ENCODE measurements around the gene ZNF217.
A peak's percentile ranks its signal among the peaks of the same experiment; 100 is the strongest.
"Not testable (repeated sequence)": the region's sequence is repeated elsewhere in the genome, so short reads cannot be mapped to it uniquely, and the experiment has no call there.

The ZNF217 gene

DNA sequence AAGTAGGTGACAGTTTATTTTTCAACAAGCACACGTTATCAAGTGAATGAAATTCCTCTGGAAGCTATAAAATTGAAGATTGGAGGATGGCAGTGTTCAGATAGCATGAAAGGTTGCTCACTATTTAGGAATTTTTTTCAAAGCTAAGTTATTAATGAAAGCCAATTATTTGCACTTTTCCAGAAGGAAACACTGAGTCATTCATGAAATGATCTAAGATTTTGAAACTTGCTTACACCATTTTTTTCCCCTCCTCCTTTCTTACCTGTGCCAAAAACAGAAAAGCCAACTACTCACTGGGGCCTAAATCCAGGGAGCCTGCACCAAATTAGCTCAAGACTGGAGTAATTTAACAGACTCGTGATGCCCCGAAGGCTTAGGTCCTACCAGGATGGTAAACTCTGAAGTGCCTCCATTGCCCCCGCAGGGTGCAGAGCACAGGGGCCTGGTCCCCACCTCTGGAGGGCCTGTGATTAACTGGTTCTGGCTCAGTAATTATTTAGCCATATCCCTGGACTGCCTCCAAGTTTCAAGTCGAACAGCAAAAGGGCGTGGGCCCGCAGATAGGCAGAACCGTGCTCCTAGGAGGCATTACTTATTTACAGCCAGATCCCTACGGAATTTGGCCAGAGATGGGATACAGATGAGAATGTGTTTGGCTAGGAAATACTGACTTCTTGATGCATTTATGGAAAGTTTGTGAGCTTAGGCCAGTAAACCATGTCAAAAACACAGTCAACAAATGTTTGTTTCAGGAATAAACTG lies 28.0 kb upstream of the ZNF217 start:
- DNase-seq (ENCODE audit: low read depth), result peak; percentile 98

DNA sequence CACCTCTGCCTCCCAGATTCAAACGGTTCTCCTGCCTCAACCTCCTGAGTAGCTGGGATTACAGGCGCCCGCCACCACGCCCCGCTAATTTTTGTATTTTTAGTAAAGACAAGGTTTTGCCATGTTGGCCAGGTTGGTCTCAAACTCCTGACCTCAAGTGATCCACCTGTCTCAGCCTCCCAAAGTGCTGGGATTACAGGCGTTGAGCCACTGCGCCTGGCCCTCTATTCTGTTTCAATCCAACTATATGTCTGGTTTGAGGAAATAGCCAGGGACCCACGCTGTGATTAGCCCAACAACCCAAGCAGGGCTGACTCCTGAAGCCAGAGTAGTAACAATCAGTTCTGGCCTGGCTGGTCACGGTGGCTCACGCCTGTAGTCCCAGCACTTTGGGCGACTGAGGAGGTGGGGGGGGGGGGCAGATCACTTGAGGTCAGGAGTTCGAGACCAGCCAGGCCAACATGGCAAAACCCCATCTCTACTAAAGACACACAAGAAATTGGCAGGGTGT lies 24.9 kb upstream of the ZNF217 start:
- DNase-seq (ENCODE audit: low read depth), result not testable (repeated sequence)

DNA sequence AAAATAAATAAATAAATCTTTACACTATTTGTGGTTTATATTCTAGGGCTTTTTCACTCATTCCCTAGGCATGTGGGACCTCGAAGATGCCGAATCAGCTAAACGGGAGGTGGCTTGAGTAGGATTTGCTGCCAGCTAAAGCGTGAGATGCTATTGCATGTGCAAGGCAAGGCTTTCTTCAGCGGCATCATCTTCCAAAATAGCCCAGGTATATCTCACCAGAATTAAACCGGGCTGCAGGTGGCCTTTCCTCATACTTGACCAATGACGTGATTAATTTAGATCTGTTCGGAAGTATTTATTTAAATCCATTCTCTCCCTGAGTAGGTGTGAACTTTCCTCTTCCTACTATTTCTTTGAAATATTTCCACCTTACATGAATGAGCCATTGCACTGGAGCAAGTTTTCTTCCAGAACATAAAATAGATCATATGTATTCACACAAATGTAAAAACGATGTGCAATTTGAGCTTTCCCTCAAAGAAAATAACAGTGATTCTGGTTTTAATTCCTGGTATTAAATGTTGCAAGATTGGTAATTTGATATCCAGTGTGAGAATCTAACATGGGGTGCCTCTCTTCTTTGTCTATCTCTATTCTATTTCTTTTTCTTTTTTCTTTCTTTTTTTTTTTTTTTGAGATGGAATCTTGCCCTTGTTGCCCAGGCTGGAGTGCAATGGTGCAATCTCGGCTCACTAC lies 24.3 kb upstream of the ZNF217 start:
- peak; percentile 56 for DNase-seq (ENCODE audit: low read depth)

DNA sequence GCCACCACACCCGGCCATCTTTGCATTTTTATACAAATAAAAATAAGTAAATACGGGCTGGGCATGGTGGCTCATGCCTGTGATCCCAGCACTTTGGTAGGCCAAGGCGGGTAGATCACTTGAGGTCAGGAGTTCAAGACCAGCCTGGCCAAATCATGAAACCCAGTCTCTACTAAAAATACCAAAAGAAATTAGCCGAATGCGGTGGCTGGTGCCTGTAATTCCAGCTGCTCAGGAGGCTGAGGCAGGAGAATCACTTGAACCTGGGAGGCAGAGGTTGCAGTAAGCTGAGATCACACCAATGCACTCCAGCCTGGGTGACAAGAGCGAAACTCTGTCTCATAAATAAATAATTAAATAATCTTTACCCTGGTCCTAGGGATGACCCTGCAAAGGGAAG lies 22.9 kb upstream of the ZNF217 start:
- not testable (repeated sequence) for DNase-seq (ENCODE audit: low read depth)

DNA sequence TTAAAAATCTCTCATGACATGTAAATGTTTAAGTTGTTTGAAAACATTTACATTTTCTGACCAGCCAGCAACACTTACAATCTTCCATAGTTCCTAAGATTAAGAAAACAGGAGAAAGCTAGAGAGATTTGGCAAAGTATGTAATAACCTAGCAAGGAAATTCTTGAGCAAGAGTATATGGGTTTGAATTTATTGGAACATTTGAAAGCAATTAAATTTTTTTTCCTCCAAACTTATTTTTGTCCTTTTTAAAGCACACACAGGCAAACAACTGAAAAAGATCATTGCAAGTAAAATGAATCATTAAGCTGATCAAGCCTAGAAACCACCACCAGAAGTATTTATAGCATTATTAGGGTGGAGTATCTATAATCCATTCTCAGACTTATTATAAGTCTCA lies 20.1 kb upstream of the ZNF217 start:
- DNase-seq (ENCODE audit: low read depth), result peak; percentile 64

DNA sequence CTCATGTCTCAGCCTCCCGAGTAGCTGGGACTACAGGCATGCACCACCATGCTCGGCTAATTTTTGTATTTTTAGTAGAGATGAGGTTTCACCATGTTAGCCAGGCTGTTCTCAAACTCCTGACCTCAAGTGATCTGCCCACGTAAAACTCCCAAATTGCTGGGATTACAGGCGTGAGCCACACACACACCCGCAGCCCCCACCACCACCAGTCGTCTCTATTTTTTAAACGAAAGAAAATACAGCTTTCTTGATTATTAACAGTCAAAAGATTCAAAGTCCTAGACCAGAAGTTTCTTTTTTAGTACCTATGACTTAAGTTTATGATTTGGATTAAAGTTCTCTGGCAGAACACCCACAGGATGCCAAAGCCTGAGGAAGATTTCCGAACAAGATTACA lies 18.6 kb upstream of the ZNF217 start:
- DNase-seq (ENCODE audit: low read depth), result not testable (repeated sequence)

DNA sequence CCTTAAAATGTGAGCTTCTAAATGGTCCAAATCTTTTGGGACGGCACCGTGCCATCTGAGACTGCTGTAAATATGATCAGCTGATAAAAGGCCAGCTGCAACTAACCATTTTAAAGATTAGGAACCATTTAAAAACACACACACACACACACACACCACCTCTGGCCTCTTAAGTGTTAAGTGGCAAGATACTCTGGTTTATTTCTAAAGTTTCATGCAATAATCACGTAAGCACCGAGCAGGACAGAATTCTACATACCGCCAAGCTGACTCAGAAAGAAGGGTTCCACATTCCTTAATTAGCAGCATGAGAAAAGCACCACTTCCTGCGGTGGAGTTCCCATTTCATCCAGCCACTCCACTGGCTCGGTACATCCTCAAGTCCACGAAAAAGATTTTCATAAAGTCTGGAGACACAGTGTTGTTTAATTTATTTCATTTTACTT lies 17.8 kb upstream of the ZNF217 start:
- DNase-seq (ENCODE audit: low read depth), result peak; percentile 98

DNA sequence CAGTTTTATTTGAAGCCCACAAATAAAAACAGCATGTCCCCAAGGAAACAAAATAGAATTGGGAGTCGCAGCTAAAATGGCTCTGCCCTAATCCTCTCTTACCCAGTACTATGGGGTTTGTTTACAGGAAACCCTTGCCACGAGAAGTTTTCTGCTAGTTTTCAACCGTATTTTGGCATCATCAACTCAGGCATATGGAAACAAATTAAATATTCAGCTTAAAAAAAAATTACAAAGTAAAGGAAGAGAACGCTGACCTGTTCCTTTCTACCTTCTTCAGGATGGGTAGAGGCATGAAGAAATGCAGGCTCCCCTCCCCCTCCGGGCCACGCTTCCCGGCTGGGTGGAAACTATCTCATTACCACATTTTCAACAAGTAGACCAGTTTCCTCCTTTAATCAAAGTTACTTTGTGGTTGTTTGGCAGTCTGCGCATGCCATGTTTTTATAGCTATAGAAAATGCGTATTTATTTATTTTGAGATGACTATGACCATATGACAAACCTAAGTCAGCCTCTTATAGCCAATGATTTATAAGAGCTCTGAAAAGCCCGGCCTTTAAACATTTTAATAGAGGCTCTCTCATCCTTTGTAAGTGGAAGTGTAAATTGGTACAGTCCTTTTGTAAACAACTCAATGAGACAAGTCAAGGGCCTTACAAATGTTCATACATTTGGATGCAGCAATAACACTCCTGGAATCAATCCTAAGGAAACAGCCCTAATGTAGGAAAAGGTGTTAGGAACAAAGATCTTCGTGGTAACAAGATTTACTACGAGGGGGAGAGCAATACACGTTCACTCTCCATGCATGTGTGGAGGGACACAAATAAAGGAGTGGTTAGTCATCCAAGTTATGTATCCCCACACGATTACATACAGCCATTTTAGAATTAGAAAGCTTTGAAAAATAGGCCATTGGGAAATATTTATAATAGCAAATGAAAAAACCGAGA lies 16.1 kb upstream of the ZNF217 start:
- peak; percentile 46 for DNase-seq (ENCODE audit: low read depth)

DNA sequence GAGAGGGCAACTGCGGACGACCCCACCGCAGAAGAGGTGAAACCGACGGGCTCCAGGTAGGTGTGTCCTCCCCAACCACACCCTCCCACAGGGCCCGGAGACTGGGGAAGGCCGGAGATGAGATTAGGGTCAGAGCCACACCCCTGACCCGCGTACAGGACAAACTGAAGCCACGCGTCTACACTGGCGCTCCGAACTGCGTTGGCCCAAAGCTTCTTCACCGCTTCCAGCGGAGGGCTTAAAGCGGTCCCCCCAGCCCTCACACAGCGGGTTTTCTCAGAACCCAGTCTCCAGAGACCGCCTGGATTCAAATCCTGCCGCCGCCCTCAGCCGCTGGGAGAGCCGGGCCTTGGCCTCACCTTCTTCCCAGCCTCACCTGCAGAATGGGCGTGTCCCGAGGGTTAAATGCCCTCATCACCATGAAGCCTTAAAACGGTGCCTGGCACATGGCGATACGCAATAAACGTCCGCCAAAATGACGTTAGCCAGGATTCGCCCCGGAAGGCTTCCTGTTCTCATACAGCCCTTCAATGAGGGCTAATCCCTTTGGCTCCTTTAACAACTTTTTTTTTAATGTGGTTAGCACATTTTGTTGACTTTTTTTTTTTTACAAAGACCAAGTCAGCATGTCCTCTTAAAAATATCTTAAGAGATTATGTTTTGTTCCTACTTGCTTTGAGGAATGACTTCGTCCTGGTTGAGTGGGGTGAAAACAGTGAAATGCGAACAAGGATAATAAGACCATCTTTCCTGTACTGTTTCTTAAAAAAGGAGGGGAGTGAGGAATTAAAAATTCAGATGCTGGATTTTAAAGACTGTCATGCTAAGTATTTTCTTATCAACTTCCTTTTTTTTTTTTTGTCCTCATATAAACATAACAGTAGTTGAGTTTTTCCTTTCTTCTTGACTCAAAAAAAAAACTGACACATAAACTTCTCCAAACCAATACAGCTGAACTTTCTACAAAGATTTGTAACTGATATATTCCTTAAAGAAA lies 15.1 kb upstream of the ZNF217 start:
- DNase-seq (ENCODE audit: low read depth), result no peak

DNA sequence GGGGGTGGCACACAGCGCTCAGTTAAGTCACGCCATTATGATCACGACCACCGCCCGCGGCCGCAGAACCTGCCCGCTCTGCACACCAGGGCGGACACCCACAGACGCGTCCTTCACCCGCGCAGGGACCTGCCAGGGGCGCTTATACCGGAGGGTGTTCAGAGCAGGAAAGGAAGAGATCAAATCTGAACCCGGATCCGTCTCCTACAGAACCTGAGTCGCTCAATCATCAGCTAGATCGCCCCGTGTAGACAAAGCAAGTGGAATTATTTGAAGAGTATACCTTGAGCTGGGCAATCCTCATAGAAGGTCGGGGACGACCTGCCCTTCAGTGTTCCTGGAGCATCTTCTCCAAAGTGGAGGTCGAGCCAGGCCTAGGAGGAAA lies 14.4 kb upstream of the ZNF217 start:
- no peak for DNase-seq (ENCODE audit: low read depth)

DNA sequence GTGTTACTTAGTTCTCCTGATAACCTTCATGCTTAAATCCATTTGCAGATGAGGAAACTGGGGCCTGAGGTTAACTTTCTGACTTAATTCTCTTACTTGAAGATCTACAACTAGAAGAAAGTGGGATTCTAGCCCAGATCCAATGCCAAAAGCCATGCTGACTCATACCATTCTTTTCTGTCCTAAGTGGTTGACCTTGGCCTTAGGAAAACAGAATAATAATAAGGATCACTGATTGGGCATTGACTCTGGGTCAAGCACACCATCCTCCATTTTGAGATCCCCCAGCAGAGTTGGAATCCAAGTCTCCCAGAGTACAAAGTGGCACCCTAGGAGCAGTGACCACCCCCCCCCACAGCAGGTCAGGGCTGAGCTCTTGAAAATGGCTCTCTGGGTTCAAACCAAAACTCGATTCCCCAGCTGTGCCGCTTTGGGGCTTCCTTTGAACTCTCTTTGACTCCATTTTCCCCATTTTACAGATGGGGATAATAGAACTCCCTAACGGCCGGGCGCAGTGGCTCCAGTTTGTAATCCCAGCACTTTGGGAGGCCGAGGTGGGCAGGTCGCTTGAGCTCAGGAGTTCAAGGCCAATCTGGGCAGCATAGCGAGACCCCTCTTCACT lies 12.8 kb upstream of the ZNF217 start:
- DNase-seq (ENCODE audit: low read depth), result peak; percentile 77

DNA sequence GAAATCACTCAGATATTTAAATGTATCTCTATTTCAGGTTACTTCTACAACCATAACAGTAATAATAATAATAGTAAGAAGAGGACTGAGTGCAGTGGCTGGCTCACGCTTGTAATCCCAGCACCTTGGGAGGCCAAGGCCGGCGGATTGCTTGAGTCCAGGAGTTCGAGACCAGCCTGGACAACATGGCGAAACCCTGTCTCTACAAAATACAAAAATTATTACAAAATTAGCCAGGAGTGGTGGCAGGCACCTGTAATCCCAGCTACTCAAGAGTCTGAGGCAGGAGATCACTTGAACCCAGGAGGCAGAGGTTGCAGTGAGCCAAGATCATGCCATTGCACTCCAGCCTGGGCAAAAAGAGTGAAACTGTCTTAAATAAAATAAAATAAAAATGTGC lies 11.8 kb upstream of the ZNF217 start:
- DNase-seq (ENCODE audit: low read depth), result not testable (repeated sequence)

DNA sequence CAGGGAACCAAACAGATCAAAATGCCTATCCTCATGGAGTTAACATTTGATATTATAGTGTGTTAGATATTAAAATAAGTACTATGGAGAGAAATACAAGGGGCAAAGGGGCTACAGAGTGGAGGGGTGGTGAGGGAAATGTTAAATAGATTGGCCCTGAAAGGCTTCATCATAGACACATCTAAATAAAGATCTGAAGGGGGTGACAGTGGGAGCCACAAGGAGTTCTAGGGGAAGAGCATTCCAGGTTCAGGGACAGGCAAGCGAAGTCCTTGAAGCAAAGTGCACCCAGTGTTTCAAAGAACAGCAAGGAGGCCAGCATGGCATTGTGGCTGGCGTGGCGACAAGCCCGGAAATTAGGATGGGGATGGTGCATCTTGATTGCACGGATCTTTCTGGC lies 11.2 kb upstream of the ZNF217 start:
- not testable (repeated sequence) for DNase-seq (ENCODE audit: low read depth)

DNA sequence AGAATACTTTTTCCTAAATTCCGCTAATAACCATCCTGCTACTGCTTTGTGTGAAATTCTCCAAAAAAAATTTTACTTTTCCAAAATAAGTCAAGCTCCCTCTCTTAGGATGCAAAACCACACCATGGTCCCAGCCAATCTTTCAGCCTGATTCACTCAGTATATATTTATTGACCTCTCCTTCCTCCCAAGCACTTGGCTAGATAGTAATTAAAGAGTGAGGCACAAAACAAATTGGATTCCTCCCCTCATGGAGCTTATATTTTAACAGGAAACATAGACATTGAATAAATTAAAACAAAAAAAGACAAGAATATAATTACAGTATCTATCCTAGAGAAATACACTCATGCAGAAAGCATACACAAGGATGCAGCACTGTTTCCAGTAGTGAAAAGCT lies 9.0 kb upstream of the ZNF217 start:
- no peak for DNase-seq (ENCODE audit: low read depth)

DNA sequence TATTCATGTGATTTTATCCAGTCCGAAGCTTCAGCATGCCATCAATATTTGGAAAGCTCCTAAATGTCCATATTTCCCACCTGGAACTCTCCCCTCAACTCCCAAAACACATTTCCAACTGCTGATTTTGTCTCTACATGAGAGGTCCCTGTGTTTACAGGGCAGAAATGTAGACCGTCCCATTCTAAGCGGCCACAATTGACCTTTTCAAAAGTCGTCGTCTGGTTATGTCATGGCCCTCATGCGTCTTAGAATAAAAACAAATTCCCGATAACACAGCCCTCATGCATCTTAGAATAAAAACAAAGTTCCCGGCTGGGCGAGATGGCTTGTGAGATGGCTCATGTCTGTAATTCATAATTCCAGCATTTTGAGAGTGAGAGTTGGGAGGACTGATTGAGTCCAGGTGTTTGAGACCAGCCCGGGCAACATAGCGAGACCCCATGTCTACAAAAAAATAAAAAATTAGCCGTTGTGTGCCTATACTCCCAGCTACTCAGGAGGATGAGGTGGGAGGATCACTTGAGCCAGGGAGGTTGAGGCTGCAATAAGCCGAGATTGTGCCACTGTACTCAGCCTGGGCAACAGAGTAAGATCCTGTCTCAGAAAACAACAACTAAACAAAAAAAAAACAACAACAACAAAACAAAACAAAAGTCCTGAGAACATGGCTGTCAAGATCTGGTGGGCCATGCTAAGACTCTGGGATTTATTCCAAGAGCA lies 6.4 kb upstream of the ZNF217 start:
- no peak for DNase-seq (ENCODE audit: low read depth)

DNA sequence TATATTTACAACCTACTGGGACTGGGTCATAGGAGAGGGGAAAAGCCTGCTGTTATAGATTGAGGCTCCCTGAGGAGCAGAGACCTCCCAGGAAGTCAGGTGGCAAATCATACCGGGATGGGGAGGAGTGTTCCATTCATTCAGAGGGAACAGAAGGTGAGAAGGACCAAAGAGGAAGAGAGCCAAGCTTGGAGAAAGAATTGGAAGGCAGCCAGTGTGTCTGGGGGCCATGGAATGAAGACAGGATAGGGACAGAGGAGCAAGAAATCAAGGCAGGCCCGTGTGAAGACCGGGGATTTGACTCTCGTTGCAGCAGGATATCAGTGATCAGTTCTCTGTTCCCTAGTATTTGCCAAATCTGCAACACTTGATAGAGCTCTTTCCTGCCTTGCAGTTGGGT lies 5.7 kb upstream of the ZNF217 start:
- no peak for DNase-seq (ENCODE audit: low read depth)

DNA sequence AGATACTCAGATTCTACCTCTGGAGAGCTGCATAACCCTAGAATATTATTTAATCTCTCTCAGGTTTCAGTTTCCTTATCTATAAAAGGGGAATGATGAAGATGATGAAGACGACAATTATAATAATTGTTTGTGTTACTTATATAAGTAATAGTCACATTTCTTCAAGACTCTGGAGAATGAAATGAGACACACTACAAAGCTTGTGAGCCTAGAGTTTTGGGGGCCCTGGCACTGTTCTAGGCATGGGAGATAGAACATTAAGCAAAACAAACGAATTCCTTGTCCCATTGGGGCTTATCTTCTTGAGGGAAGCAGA lies 5.4 kb upstream of the ZNF217 start:
- no peak for DNase-seq (ENCODE audit: low read depth)

DNA sequence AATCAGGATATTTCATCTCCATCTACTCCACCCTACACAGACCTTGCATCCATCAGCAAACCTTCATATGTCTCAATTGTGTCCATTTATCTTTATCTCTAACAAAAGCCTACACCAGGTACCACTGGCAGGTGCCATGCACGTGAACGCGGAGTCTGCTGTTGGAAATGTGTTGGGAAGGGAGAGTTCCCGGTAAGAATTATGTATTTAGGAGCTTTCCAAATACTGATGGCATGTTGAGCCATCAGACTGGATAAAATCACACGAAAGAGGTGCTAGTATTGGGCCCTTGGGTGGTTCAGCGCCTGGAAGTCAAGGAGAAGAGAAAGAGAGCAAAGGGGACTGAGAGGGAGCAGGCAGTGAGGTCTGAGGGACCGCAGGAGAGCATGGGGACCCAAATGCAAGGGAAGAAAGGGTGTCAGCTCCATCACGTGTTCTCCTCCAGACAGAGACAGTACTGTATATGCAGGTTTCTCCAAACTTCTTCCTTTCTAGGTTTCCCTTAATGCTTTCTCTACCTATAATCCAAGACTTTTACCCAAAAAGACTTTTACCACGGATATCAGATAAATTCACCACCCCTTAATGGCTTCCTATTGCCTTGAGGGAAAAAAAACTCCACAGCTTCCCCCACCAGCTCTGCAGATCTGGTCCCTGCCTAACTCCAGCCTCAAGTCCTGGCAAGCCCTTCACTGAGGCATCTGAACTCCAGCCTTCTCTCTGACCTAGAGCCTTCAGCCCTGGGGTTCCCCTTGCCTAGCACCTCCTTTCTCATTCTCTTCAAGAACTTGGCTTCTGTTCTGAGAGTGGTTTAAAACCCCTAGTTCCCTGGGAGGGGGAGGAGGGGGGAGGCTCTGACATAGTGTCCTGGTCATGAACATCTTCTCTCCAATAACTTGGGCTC lies 4.8 kb upstream of the ZNF217 start:
- no peak for DNase-seq (ENCODE audit: low read depth)

DNA sequence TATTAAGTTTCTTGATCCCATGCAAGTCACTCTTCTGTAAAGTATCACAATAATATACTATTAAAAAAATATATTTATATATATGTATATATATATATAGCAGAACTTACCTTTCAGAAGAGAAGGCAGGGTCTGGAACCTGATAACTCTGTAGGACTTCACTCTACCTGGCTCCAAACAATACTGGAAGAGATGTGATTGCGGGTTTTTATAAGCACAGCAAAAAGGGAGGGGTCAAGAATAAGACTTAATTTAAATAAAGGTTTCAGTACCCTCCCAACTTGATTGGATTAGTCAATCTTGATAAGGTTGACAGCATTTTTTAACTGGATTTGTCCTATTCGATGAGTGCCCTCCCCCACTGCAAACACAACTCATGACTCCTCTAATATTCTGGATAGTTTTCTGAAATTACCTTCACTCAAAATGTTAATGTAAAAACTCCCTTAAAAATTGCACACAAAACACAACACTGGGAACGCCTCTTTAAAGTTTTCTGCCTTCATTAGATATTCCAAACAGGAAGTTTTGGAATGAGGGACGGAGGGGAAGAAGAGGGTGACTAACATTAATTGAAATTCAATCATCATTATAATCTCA lies 4.0 kb upstream of the ZNF217 start:
- DNase-seq (ENCODE audit: low read depth), result no peak

Data from fibroblast of gingiva (primary cell).